Neutrophil (primary cell): ENCODE data around the gene NISCH.

Source experiments
- H3K27ac ChIP-seq: fragments of 200-600 bp; sonication (generic); 2 replicates; pipeline ENCODE4 v1.5.1; 2016; ENCODE audit warnings: mild to moderate bottlenecking, moderate library complexity
- H3K27me3 ChIP-seq: fragments of 200-600 bp; sonication (generic); 2 replicates; pipeline ENCODE4 v1.6.0; 2016; ENCODE audit warnings: mild to moderate bottlenecking
- H3K36me3 ChIP-seq: fragments of 200-600 bp; sonication (generic); 2 replicates; pipeline ENCODE4 v1.5.1; 2017
- H3K4me1 ChIP-seq, 2 experiments: fragments of 200-600 bp in 1 of 2; sonication (generic) in 1 of 2; 1 replicate in 1 of 2; 2 replicates in 1 of 2; pipeline versions ENCODE4 v1.5.1 to v1.6.1; 2013 to 2016; ENCODE audit warnings: low read depth in 1 of 2, low read length in 1 of 2, mild to moderate bottlenecking in 1 of 2, moderate library complexity in 1 of 2; ENCODE audit not compliant: control insufficient read depth in 1 of 2, insufficient read depth in 1 of 2
- H3K4me3 ChIP-seq, 2 experiments: fragments of 200-600 bp in 1 of 2; sonication (generic) in 1 of 2; 1 replicate in 1 of 2; 2 replicates in 1 of 2; pipeline ENCODE4 v1.5.1; 2013 to 2016; ENCODE audit warnings: low read depth in 1 of 2, low read length in 1 of 2, mild to moderate bottlenecking in 1 of 2, moderate library complexity in 1 of 2
- H3K9me3 ChIP-seq: fragments of 200-600 bp; sonication (generic); 2 replicates; pipeline ENCODE4 v1.5.1; 2016
- CTCF ChIP-seq: fragments of 200-600 bp; sonication (generic); IDR thresholded peaks from 2 replicates; pipeline ENCODE4 v1.5.1; 2016; ENCODE audit warnings: antibody characterized with exemption

Gene NISCH

GRCh38 chr3:52436500-52437149 is 18.8 kb upstream of the NISCH start:
- Histone ChIP-seq H3K4me3 (no peak overlapping the region), H3K9me3 (no peaks in the 10 kb centered on the region), H3K4me1 (no peaks in the 10 kb centered on the region), H3K36me3 (no peaks in the 10 kb centered on the region), H3K27ac (no peak overlapping the region), H3K27me3 (peaks cover 18% of the 10 kb centered on the region)
- no peak for TF ChIP-seq CTCF

- H3K4me3 ChIP-seq, result no peak overlapping the region
- TF ChIP-seq CTCF, result no peak
- H3K27me3 ChIP-seq, result peaks cover 14% of the 10 kb centered on the region
- H3K4me1 ChIP-seq, result no peaks in the 10 kb centered on the region
- H3K36me3 ChIP-seq, result no peaks in the 10 kb centered on the region
- H3K9me3 ChIP-seq, result no peaks in the 10 kb centered on the region
- H3K27ac ChIP-seq, result no peak overlapping the region
Observed at GRCh38 chr3:52437326-52438103, 17.9 kb upstream of the NISCH start.

GRCh38 chr3:52438104-52438376 is 17.4 kb upstream of the NISCH start:
- H3K27ac ChIP-seq, result no peak overlapping the region
- peaks cover 14% of the 10 kb centered on the region for H3K27me3 ChIP-seq
- H3K4me1 ChIP-seq, result no peaks in the 10 kb centered on the region
- H3K36me3 ChIP-seq, result no peaks in the 10 kb centered on the region
- no peaks in the 10 kb centered on the region for H3K9me3 ChIP-seq
- TF ChIP-seq CTCF, result no peak
- no peak overlapping the region for H3K4me3 ChIP-seq

GRCh38 chr3:52438579-52439425 is 16.6 kb upstream of the NISCH start:
- Histone ChIP-seq H3K9me3 (no peaks in the 10 kb centered on the region), H3K27me3 (peaks cover 10% of the 10 kb centered on the region), H3K4me3 (no peak overlapping the region), H3K36me3 (no peaks in the 10 kb centered on the region), H3K4me1 (no peaks in the 10 kb centered on the region), H3K27ac (no peak overlapping the region)
- no peak for TF ChIP-seq CTCF

GRCh38 chr3:52439426-52440248 is 15.8 kb upstream of the NISCH start:
- no peaks in the 10 kb centered on the region for H3K36me3 ChIP-seq
- peaks cover 3% of the 10 kb centered on the region for H3K27me3 ChIP-seq
- H3K4me1 ChIP-seq, result no peaks in the 10 kb centered on the region
- H3K9me3 ChIP-seq, result no peaks in the 10 kb centered on the region
- no peak for TF ChIP-seq CTCF
- no peak overlapping the region for H3K4me3 ChIP-seq
- H3K27ac ChIP-seq, result no peak overlapping the region
